ENCODE data around the gene NCOA1. TPM values are rescaled to one million over a fixed set of nuclear protein-coding genes. Genes with fewer than 3 reads are reported as not detected.
A peak's percentile ranks its signal among the peaks of the same experiment; 100 is the strongest.

Gene NCOA1
- total and polyA plus RNA-seq, 10 of the 15 experiments (the other 5 are each of a cell fraction or from before 2014, with no cell fraction given) = 1.8 to 35.6 (median 6.1) TPM

DNA sequence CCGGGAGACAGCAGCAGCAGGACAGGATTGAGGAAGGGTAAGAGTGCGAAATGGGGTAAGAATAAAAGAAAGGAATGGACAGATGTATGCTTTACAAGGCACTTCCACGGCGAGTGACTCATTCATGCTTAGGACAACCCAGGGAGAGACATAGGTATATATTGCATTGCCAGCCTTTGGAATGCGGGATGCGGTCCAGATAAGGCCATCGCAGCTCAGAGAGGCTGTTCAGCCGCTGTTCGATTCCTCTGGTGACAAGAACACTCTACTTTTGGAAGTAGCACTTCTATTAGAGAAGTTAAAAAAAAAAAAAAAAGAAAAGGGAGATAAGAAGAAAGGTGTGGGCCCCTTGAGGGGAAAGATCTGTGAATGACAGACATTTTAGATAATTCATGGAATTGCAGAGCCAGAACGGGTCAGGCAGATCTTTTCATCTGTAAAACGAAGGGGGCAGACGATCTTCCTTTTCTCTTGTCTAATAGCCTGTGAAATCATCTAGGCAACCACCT lies 819 bp upstream of the NCOA1 start (continued):
- TF ChIP-seq, protein P1, sequence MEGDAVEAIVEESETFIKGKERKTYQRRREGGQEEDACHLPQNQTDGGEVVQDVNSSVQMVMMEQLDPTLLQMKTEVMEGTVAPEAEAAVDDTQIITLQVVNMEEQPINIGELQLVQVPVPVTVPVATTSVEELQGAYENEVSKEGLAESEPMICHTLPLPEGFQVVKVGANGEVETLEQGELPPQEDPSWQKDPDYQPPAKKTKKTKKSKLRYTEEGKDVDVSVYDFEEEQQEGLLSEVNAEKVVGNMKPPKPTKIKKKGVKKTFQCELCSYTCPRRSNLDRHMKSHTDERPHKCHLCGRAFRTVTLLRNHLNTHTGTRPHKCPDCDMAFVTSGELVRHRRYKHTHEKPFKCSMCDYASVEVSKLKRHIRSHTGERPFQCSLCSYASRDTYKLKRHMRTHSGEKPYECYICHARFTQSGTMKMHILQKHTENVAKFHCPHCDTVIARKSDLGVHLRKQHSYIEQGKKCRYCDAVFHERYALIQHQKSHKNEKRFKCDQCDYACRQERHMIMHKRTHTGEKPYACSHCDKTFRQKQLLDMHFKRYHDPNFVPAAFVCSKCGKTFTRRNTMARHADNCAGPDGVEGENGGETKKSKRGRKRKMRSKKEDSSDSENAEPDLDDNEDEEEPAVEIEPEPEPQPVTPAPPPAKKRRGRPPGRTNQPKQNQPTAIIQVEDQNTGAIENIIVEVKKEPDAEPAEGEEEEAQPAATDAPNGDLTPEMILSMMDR (IDR thresholded peaks at IDR 0.05 in 2 of 3, conservative IDR thresholded peaks at IDR 0.05 in 1 of 3; ENCODE audit: control insufficient read depth in 2 of 3, extremely low read depth in 1 of 3, insufficient read depth in 1 of 3, low read depth in 3 of 3, low read length in 3 of 3) = no peak
- no peak for TF ChIP-seq HDGF (IDR thresholded peaks at IDR 0.05)
- 0 out of 2 replicates have a peak, but pooled peaks have one; percentile 18 for TF ChIP-seq NBN (IDR thresholded peaks at IDR 0.05)
- no peak for TF ChIP-seq CBFB (IDR thresholded peaks at IDR 0.05; ENCODE audit: low read depth)
- TF ChIP-seq RFX5 (IDR thresholded peaks at IDR 0.05; ENCODE audit: low read depth, low read length) = no peak
- TF ChIP-seq, protein P2, sequence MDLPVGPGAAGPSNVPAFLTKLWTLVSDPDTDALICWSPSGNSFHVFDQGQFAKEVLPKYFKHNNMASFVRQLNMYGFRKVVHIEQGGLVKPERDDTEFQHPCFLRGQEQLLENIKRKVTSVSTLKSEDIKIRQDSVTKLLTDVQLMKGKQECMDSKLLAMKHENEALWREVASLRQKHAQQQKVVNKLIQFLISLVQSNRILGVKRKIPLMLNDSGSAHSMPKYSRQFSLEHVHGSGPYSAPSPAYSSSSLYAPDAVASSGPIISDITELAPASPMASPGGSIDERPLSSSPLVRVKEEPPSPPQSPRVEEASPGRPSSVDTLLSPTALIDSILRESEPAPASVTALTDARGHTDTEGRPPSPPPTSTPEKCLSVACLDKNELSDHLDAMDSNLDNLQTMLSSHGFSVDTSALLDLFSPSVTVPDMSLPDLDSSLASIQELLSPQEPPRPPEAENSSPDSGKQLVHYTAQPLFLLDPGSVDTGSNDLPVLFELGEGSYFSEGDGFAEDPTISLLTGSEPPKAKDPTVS (IDR thresholded peaks at IDR 0.05; ENCODE audit: low read depth, low read length) = no peak
- TF ChIP-seq MEF2B (IDR thresholded peaks at IDR 0.05; ENCODE audit: partially characterized antibody, poor library complexity, severe bottlenecking) = no peak
- TF ChIP-seq SMARCA5 (IDR thresholded peaks at IDR 0.05) = no peak

Data from GM12878 (cell line).